ENCODE data around the gene PHF11. TPM values are rescaled to one million over a fixed set of nuclear protein-coding genes. Genes with fewer than 3 reads are reported as not detected.

PHF11 gene
- total RNA-seq, 1 experiment from 2014 or later, result 15.7 TPM

DNA sequence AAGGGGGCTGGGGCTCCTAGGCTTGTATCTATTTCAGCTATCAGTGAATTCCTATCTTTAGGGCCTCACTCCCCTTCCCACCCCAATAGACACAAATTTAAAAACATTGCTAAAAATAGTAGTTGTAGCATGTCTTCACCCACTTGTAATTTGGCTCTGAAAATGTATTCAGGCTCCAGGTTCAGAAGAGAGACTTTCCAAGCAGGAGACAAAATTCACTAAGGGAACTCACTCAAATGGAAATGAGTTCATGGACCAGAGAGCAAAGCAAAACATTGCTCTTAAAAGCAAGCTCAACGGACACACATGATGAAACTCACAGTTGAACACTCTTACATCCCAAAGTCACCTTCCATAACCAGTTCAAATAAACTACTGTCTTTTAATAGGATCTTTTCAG, 36.8 kb downstream of the PHF11 start:
- TF ChIP-seq SIN3A (IDR thresholded peaks at IDR 0.05; ENCODE audit: borderline replicate concordance, insufficient read depth, low read depth, low read length) (no peak), POLR2AphosphoS5 (IDR thresholded peaks at IDR 0.05; ENCODE audit: low read depth, low read length) (no peak), TCF7L2 (IDR thresholded peaks at IDR 0.05; ENCODE audit: low read depth, low read length) (no peak)
- TF ChIP-seq, protein P1, sequence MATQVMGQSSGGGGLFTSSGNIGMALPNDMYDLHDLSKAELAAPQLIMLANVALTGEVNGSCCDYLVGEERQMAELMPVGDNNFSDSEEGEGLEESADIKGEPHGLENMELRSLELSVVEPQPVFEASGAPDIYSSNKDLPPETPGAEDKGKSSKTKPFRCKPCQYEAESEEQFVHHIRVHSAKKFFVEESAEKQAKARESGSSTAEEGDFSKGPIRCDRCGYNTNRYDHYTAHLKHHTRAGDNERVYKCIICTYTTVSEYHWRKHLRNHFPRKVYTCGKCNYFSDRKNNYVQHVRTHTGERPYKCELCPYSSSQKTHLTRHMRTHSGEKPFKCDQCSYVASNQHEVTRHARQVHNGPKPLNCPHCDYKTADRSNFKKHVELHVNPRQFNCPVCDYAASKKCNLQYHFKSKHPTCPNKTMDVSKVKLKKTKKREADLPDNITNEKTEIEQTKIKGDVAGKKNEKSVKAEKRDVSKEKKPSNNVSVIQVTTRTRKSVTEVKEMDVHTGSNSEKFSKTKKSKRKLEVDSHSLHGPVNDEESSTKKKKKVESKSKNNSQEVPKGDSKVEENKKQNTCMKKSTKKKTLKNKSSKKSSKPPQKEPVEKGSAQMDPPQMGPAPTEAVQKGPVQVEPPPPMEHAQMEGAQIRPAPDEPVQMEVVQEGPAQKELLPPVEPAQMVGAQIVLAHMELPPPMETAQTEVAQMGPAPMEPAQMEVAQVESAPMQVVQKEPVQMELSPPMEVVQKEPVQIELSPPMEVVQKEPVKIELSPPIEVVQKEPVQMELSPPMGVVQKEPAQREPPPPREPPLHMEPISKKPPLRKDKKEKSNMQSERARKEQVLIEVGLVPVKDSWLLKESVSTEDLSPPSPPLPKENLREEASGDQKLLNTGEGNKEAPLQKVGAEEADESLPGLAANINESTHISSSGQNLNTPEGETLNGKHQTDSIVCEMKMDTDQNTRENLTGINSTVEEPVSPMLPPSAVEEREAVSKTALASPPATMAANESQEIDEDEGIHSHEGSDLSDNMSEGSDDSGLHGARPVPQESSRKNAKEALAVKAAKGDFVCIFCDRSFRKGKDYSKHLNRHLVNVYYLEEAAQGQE (IDR thresholded peaks at IDR 0.05; ENCODE audit: insufficient read depth in 1 of 2, low read depth in 2 of 2, low read length in 1 of 2), result no peak
- TF ChIP-seq, protein P2, sequence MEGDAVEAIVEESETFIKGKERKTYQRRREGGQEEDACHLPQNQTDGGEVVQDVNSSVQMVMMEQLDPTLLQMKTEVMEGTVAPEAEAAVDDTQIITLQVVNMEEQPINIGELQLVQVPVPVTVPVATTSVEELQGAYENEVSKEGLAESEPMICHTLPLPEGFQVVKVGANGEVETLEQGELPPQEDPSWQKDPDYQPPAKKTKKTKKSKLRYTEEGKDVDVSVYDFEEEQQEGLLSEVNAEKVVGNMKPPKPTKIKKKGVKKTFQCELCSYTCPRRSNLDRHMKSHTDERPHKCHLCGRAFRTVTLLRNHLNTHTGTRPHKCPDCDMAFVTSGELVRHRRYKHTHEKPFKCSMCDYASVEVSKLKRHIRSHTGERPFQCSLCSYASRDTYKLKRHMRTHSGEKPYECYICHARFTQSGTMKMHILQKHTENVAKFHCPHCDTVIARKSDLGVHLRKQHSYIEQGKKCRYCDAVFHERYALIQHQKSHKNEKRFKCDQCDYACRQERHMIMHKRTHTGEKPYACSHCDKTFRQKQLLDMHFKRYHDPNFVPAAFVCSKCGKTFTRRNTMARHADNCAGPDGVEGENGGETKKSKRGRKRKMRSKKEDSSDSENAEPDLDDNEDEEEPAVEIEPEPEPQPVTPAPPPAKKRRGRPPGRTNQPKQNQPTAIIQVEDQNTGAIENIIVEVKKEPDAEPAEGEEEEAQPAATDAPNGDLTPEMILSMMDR (IDR thresholded peaks at IDR 0.05), result no peak
- POLR2A ChIA-PET, result no interaction called here
- no peaks in the 10 kb centered on the region; the same call in 1 of the 2 replicates for H3K36me3 ChIP-seq (ENCODE audit: control insufficient read depth, insufficient read depth, low read length)

DNA sequence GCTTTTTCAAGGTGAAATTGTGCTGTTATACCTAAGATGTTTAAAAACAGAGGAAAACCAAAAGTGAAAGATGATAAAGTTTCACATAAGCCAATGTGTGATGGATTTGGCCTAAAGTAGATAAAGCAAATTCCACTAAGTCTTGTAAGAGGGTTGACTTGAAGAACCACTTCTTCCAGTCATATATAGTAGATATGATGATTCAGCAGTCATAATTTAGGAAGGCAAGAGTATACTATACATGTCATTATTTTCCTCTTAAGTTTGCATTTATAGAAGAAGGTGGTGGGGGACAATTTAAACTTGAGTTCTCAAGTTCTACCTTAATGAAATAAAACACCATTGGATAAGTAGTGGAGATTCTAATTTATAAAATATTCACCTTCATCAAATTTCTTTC, 37.3 kb downstream of the PHF11 start:
- CTCF ChIA-PET, result no interaction called here

More for the DNA sequence above, 36.8 kb downstream of the PHF11 start:
- H3K9me3 ChIP-seq (ENCODE audit: control insufficient read depth, insufficient read depth, low read depth, low read length), result no peaks in the 10 kb centered on the region
- H3K4me3 ChIP-seq (ENCODE audit: low read depth in 2 of 2, low read length in 2 of 2), result no peak overlapping the region
- H3K27me3 ChIP-seq (ENCODE audit: control insufficient read depth, insufficient read depth, low read length), result no peaks in the 10 kb centered on the region
- CTCF ChIA-PET, result no interaction called here
- no peaks in the 10 kb centered on the region for H3K4me1 ChIP-seq (ENCODE audit: control insufficient read depth, insufficient read depth, low read length)
- ATAC-seq, result no peak
- no TSS peak for BruUV-seq (replicated peaks)
- in situ Hi-C loops (cut with HindIII; ENCODE audit: low pct_unique_long_range_greater_than_20kb, low sequenced_read_pairs), result no loop called here
- DNase-seq (ENCODE audit: low read depth, low spot score), result no peak
- H3K27ac ChIP-seq (ENCODE audit: low read length), result no peak overlapping the region
- intact Hi-C loops (cut with micrococcal nuclease; ENCODE audit: unreplicated experiment), result no loop called here

More for the DNA sequence above, 37.3 kb downstream of the PHF11 start:
- intact Hi-C loops (cut with micrococcal nuclease; ENCODE audit: unreplicated experiment) (no loop called here), in situ Hi-C loops (cut with HindIII; ENCODE audit: low pct_unique_long_range_greater_than_20kb, low sequenced_read_pairs) (no loop called here)
- POLR2A ChIA-PET, result no interaction called here
- Histone ChIP-seq H3K9me3 (ENCODE audit: control insufficient read depth, insufficient read depth, low read depth, low read length) (no peaks in the 10 kb centered on the region), H3K4me1 (ENCODE audit: control insufficient read depth, insufficient read depth, low read length) (no peaks in the 10 kb centered on the region), H3K27ac (ENCODE audit: low read length) (no peak overlapping the region), H3K27me3 (ENCODE audit: control insufficient read depth, insufficient read depth, low read length) (no peaks in the 10 kb centered on the region), H3K4me3 (ENCODE audit: low read depth in 2 of 2, low read length in 2 of 2) (no peak overlapping the region), H3K36me3 (ENCODE audit: control insufficient read depth, insufficient read depth, low read length) (no peaks in the 10 kb centered on the region; the same call in 1 of the 2 replicates)
- TF ChIP-seq, protein P2 (IDR thresholded peaks at IDR 0.05), result no peak
- TF ChIP-seq SIN3A (IDR thresholded peaks at IDR 0.05; ENCODE audit: borderline replicate concordance, insufficient read depth, low read depth, low read length), result no peak
- no peak for TF ChIP-seq POLR2AphosphoS5 (IDR thresholded peaks at IDR 0.05; ENCODE audit: low read depth, low read length)
- TF ChIP-seq, protein P1 (IDR thresholded peaks at IDR 0.05; ENCODE audit: insufficient read depth in 1 of 2, low read depth in 2 of 2, low read length in 1 of 2), result no peak
- no peak for TF ChIP-seq TCF7L2 (IDR thresholded peaks at IDR 0.05; ENCODE audit: low read depth, low read length)
- DNase-seq (ENCODE audit: low read depth, low spot score), result no peak
- TSS peak; percentile 48 for BruUV-seq (replicated peaks)
- no peak for ATAC-seq
